ENCODE data around the gene IRAK2.
"Not testable (repeated sequence)": the region's sequence is repeated elsewhere in the genome, so short reads cannot be mapped to it uniquely, and the experiment has no call there.

The IRAK2 gene, protein sequence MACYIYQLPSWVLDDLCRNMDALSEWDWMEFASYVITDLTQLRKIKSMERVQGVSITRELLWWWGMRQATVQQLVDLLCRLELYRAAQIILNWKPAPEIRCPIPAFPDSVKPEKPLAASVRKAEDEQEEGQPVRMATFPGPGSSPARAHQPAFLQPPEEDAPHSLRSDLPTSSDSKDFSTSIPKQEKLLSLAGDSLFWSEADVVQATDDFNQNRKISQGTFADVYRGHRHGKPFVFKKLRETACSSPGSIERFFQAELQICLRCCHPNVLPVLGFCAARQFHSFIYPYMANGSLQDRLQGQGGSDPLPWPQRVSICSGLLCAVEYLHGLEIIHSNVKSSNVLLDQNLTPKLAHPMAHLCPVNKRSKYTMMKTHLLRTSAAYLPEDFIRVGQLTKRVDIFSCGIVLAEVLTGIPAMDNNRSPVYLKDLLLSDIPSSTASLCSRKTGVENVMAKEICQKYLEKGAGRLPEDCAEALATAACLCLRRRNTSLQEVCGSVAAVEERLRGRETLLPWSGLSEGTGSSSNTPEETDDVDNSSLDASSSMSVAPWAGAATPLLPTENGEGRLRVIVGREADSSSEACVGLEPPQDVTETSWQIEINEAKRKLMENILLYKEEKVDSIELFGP

GRCh38 chr3:10164546-10165393, at the start of gene IRAK2:
TSS of gene IRAK2 (plus strand) at chr3:10164919. CDS start at chr3:10164955, 36 bp downstream.
- peak; percentile 69 to 84 for DNase-seq

DNA sequence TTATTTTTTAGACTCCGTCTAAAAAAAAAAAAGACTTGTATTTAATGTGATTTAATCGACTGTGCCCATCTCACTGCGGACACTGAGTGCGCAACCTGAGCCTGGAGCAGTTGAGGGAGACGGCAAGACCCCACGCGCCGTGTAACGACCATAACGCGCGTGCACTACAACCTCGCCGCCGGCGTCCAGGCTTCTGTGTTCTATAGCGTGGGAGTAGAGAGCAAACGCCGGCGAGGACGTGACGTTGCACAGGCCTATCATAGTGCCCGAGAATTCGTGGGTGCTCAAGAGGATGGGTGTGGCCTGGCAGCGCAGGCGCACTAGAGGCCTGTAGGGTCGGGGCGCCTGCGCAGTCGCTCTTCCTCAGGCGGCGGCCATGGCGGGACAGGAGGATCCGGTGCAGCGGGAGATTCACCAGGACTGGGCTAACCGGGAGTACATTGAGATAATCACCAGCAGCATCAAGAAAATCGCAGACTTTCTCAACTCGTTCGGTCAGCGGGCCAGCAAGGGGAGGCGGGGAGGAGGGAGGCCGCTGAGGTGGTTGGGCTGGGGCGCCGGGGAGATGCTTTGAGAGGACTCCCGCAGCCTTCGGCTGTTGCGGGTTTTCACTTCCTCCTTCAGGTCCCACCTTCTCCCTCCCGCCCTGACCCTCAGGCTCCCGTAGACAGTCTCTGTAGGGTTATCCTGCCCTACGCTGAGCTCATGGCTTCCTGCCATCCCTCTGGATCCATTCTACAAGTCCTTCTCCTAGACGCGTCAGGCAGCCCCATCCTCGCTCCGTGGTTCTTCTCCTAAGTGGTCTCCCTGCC, 49.2 kb upstream of the IRAK2 start, which contains the start of gene BRK1:
BRK1 (plus strand) TSS at position 350 of the 812 bp plus-strand sequence; CDS start at position 377, 27 bp downstream.
- peak; percentile 98 for DNase-seq

- peak; percentile 40 to 44 for DNase-seq
These were observed 48.6 kb upstream of the IRAK2 start for GRCh38 chr3:10116138-10116460.

GRCh38 chr3:10116928-10117327, 47.8 kb upstream of the IRAK2 start:
- no peak for DNase-seq

DNA sequence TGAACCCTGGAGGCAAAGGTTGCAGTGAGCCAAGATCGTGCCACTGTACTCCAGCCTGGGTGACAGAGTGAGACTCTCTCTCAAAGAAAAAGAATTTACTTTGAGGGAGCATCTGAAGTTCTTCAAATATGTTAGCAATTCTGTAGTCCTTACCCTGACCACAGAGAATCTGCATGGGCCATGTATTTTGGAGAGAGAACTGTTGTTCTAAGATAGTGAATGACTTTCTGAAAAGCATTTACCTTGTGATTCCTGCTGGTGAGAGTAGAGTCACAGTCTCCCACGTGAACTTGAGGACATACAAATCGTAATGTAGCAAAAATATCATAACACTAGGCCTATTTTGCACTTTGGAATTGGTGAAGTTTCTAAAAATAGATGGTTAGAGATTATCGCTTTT, 45.3 kb upstream of the IRAK2 start:
- DNase-seq: no peak

GRCh38 chr3:10121064-10121463, 43.7 kb upstream of the IRAK2 start:
- DNase-seq: no peak

DNA sequence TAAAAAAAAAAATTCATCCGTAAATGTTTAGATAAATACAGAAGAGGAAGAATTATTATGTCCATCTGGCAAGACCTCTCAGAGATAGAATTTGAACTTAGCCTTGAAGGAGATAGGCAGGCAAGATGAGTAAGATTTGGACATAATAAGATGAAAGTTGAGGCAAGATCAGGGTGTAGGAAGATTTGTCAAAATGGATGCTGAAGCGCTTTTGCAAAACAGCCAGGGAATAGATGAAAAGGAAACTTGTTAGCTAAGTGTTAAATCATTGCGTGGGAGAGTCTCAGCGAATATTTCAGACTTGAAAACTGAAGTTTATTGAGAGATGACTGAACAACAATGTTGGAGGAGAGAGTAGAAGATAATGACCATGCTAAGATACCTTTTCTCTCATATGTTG, 42.0 kb upstream of the IRAK2 start:
- no peak for DNase-seq

DNA sequence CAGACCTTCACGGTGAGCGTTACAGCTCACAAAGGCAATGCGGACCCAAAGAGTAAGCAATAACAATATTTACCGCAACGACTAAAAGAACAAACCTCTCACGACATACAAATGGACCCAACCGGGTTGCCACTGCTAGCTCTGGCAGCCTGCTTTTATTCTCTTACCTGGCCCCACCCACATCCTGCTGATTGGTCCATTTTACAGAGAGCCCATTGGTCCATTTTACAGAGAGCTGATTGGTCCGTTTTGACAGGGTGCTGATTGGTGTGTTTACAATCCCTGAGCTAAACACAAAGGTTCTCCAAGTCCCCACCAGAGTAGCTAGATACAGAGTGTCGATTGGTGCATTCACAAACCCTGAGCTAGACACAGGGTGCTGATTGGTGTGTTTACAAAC, 28.8 kb upstream of the IRAK2 start:
- not testable (repeated sequence) for DNase-seq

GRCh38 chr3:10136426-10137005, 28.2 kb upstream of the IRAK2 start:
- no peak for DNase-seq

DNA sequence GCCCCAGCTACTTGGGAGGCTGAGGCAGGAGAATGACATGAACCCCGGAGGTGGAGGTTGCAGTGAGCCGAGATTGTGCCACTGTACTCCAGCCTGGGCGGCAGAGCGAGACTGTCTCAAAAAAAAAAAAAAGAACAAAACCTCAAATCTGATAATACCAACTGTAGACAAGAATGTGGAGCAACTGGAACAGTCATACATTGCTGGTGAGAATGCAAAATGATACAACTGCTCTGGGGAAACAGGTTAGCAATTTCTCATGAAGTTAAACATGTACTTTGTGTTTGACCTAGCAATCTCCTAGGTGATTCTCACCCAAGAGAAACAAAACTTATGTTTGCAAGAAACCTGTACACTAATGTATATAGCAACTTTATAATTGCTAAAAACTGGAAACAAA, 27.5 kb upstream of the IRAK2 start:
- no peak for DNase-seq

GRCh38 chr3:10140996-10141546, 23.6 kb upstream of the IRAK2 start:
- DNase-seq: no peak

GRCh38 chr3:10142707-10143560, 21.8 kb upstream of the IRAK2 start:
- peak in 1 of 2 donors; percentile 44 for DNase-seq

DNA sequence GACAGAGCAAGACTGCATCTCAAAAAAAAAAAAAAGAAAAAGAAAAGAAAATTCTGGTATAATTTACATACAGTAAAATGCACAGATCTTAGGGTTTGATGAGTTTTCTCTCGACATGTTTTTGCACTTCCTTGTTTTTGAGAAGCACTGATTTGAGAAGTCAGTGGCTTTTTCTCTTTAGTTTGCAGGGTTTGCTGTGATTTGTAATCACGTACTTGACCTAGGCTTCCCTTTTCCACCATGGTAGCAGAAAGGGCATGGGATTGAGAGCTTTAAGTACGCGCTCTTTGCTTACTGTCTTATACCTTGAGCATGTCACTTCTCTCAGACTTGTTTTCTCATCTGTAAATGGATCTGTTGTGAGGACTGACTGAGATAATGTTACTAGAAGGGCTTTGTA, 19.0 kb upstream of the IRAK2 start:
- peak; percentile 59 to 63 for DNase-seq

GRCh38 chr3:10149226-10149625, 15.5 kb upstream of the IRAK2 start:
- DNase-seq: peak; percentile 51 to 65

- no peak for DNase-seq
These were observed 13.7 kb upstream of the IRAK2 start for GRCh38 chr3:10150987-10151386.

GRCh38 chr3:10154335-10155122, 10.2 kb upstream of the IRAK2 start:
- no peak for DNase-seq

GRCh38 chr3:10155123-10155472, 9.6 kb upstream of the IRAK2 start:
- DNase-seq: no peak

- DNase-seq: no peak
These were observed 9.1 kb upstream of the IRAK2 start for GRCh38 chr3:10155658-10156057.

- no peak for DNase-seq
These were observed 7.7 kb upstream of the IRAK2 start for GRCh38 chr3:10157031-10157430.

DNA sequence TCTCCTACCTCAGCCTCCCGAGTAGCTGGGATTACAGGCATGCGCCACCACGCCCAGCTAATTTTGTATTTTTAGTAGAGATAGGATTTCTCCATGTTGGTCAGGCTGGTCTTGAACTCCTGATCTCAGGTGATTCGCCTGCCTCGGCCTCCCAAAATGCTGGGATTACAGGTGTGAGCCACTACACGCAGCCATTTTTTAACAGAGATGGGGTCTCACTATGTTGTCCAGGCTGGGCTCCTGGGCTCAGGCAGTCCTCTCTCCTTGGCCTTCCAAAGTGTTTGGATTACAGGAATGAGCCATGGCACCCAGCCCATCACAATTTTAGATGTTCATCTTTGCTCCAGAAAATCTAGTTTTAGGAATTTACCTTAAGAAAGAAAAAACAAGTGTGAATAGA, 6.2 kb upstream of the IRAK2 start:
- not testable (repeated sequence) for DNase-seq
